Brain microvascular endothelial cell (primary cell): ENCODE data around the gene P2RX7.
"Not testable (repeated sequence)": the region's sequence is repeated elsewhere in the genome, so short reads cannot be mapped to it uniquely, and the experiment has no call there.

ENCODE experiments used
- DNase-seq: peaks from one replicate; pipeline ENCODE4 v3.0.0-alpha.2; 2020
- H3K27ac ChIP-seq: fragments of 250-450 bp; sonication (Bioruptor Pico); 2 replicates; pipeline ENCODE4 v1.5.1; 2020; ENCODE audit warnings: mild to moderate bottlenecking, moderate library complexity
- H3K27me3 ChIP-seq: fragments of 250-450 bp; sonication (Bioruptor Pico); replicated peaks from 2 replicates; pipeline ENCODE4 v1.5.1; 2020; ENCODE audit warnings: mild to moderate bottlenecking
- H3K36me3 ChIP-seq: fragments of 250-450 bp; sonication (Bioruptor Pico); replicated peaks from 2 replicates; pipeline ENCODE4 v1.5.1; 2020; ENCODE audit warnings: mild to moderate bottlenecking
- H3K4me3 ChIP-seq: 2 replicates; pipeline ENCODE4 v1.5.1; 2011; ENCODE audit warnings: low read depth, mild to moderate bottlenecking, control low read depth, low read length, moderate library complexity
- CTCF ChIP-seq: IDR thresholded peaks from 2 replicates; pipeline ENCODE4 v1.5.1; 2011; ENCODE audit warnings: low read depth, mild to moderate bottlenecking, moderate library complexity, low read length, control low read depth, inconsistent platforms; ENCODE audit errors: missing control alignments
- in situ Hi-C: cut with HindIII; loops from 2 replicates; pipeline ENCODE4 v1.10.0; 2017; ENCODE audit warnings: low sequenced_read_pairs, low pct_ligation_motif_present

P2RX7 gene

GRCh38 chr12:121162985-121163384, 30.3 kb downstream of the P2RX7 start:
- H3K36me3 ChIP-seq, result no peaks in the 10 kb centered on the region
- in situ Hi-C loops, result no loop called here
- no peak for DNase-seq

GRCh38 chr12:121164839-121165238, 32.2 kb downstream of the P2RX7 start:
- in situ Hi-C loops, H3K36me3 ChIP-seq, H3K27ac ChIP-seq, DNase-seq, H3K27me3 ChIP-seq, H3K4me3 ChIP-seq: not testable (repeated sequence)

More at GRCh38 chr12:121162985-121163384, 30.3 kb downstream of the P2RX7 start:
- TF ChIP-seq CTCF, result no peak
- Histone ChIP-seq H3K27me3 (no peaks in the 10 kb centered on the region), H3K4me3 (no peak overlapping the region), H3K27ac (no peak overlapping the region)

- in situ Hi-C loops, result no loop called here
- Histone ChIP-seq H3K27me3 (no peaks in the 10 kb centered on the region), H3K27ac (no peak overlapping the region), H3K4me3 (no peak overlapping the region), H3K36me3 (no peaks in the 10 kb centered on the region)
- TF ChIP-seq CTCF, result no peak
- DNase-seq, result peak; percentile 52
Measured at GRCh38 chr12:121165316-121165715, 32.6 kb downstream of the P2RX7 start.

- Histone ChIP-seq H3K4me3 (no peak overlapping the region), H3K27ac (no peak overlapping the region), H3K27me3 (no peaks in the 10 kb centered on the region), H3K36me3 (no peaks in the 10 kb centered on the region)
- TF ChIP-seq CTCF, result no peak
- in situ Hi-C loops, result no loop called here
- DNase-seq, result no peak
Measured at GRCh38 chr12:121166356-121166755, 33.7 kb downstream of the P2RX7 start.

GRCh38 chr12:121167232-121167820, 34.6 kb downstream of the P2RX7 start:
- no peak for TF ChIP-seq CTCF
- no peak for DNase-seq
- Histone ChIP-seq H3K36me3 (no peaks in the 10 kb centered on the region), H3K27me3 (no peaks in the 10 kb centered on the region), H3K4me3 (no peak overlapping the region), H3K27ac (no peak overlapping the region)
- in situ Hi-C loops, result no loop called here

GRCh38 chr12:121167951-121168350, 35.3 kb downstream of the P2RX7 start:
- no peak for TF ChIP-seq CTCF
- no peaks in the 10 kb centered on the region for H3K36me3 ChIP-seq
- no peak for DNase-seq
- H3K4me3 ChIP-seq, result no peak overlapping the region
- H3K27ac ChIP-seq, result no peak overlapping the region
- in situ Hi-C loops, result no loop called here
- no peaks in the 10 kb centered on the region for H3K27me3 ChIP-seq
